NOMO-1 (cell line): ENCODE measurements around the gene CAPN3.
A peak's percentile ranks its signal among the peaks of the same experiment; 100 is the strongest.

Experiments
- DNase-seq, 2 experiments: peaks; one replicate each; lab custom pipeline; 2025; ENCODE audit not compliant: unreplicated experiment in 2 of 2; lab: John Stamatoyannopoulos, UW

CAPN3 gene

GRCh38 chr15:42392309-42393024 is 33.2 kb downstream of the CAPN3 start:
- DNase-seq, result no peak

- DNase-seq, result no peak
These were observed 34.8 kb downstream of the CAPN3 start for GRCh38 chr15:42394106-42394505.

- DNase-seq, result no peak
These were observed 36.5 kb downstream of the CAPN3 start for GRCh38 chr15:42395838-42396237.

GRCh38 chr15:42401544-42402454 is 42.5 kb downstream of the CAPN3 start:
- no peak for DNase-seq

GRCh38 chr15:42402455-42403205 is 43.3 kb downstream of the CAPN3 start:
- DNase-seq, result peak in 1 of 2 experiments; percentile 10

GRCh38 chr15:42403389-42403788 is 44.1 kb downstream of the CAPN3 start:
- DNase-seq, result no peak

- DNase-seq, result no peak
These were observed 45.3 kb downstream of the CAPN3 start for GRCh38 chr15:42404461-42405235.

GRCh38 chr15:42405863-42406482 is 46.7 kb downstream of the CAPN3 start:
- DNase-seq, result no peak

- DNase-seq, result no peak
These were observed 48.9 kb downstream of the CAPN3 start for GRCh38 chr15:42408178-42408577.

GRCh38 chr15:42409011-42409410 is 49.7 kb downstream of the CAPN3 start:
- no peak for DNase-seq

GRCh38 chr15:42411884-42412283 is 52.6 kb downstream of the CAPN3 start:
- no peak for DNase-seq

GRCh38 chr15:42413920-42414319 is 54.6 kb downstream of the CAPN3 start:
- DNase-seq, result no peak

- no peak for DNase-seq
These were observed 60.1 kb downstream of the CAPN3 start for GRCh38 chr15:42419369-42419768.

GRCh38 chr15:42421376-42421775 is 62.1 kb downstream of the CAPN3 start:
- DNase-seq, result no peak

GRCh38 chr15:42427429-42428223 is 68.3 kb downstream of the CAPN3 start:
- DNase-seq, result no peak

- DNase-seq, result no peak
These were observed 85.2 kb downstream of the CAPN3 start for GRCh38 chr15:42444415-42445063.

GRCh38 chr15:42445551-42445950 is 86.2 kb downstream of the CAPN3 start:
- DNase-seq, result no peak

GRCh38 chr15:42447599-42447998 is 88.3 kb downstream of the CAPN3 start:
- no peak for DNase-seq

GRCh38 chr15:42448281-42448680 is 89.0 kb downstream of the CAPN3 start:
- no peak for DNase-seq
